ENCODE results near the gene LRRC42. TPM values are rescaled to one million over a fixed set of nuclear protein-coding genes. Genes with fewer than 3 reads are reported as not detected.

LRRC42 gene
- total RNA-seq, 1 donor from 2014 or later = 69.1 TPM

- Histone ChIP-seq H3K9me3 (ENCODE audit: low read depth) (no peaks in the 10 kb centered on the region), H3K4me3 (no peak overlapping the region), H3F3A (ENCODE audit: low read depth) (no peaks in the 10 kb centered on the region), H3K27me3 (no peaks in the 10 kb centered on the region), H3K9ac (no peak overlapping the region), H3K36me3 (no peaks in the 10 kb centered on the region), H2AFZ (replicated peaks) (no peak overlapping the region), H3K79me2 (ENCODE audit: low read depth) (no peaks in the 10 kb centered on the region), H3K4me1 (no peaks in the 10 kb centered on the region), H4K20me1 (ENCODE audit: low read depth) (no peaks in the 10 kb centered on the region), H3K4me2 (no peak overlapping the region), H3K27ac (no peak overlapping the region)
- no peak for DNase-seq (ENCODE audit: low spot score)
- TF ChIP-seq CTCF (IDR thresholded peaks at IDR 0.05) = no peak
- no peak for TF ChIP-seq EZH2 (IDR thresholded peaks at IDR 0.05)
- no peak for TF ChIP-seq EZH2phosphoT487 (IDR thresholded peaks at IDR 0.05)
- Mint-ChIP-seq H3K27me3 (ENCODE audit: insufficient read depth, low read depth) (no peaks in the 10 kb centered on the region), H3K27ac (no peak overlapping the region), H3K4me1 (peaks cover 17% of the 10 kb centered on the region), H3K36me3 (no peaks in the 10 kb centered on the region), H3K9me3 (no peaks in the 10 kb centered on the region), H3K4me3 (no peak overlapping the region)
Measured at GRCh38 chr1:53899708-53900107, 46.4 kb upstream of the LRRC42 start.

GRCh38 chr1:53902235-53903138 lies 43.7 kb upstream of the LRRC42 start:
- H3K4me2 ChIP-seq = no peak overlapping the region
- TF ChIP-seq CTCF (IDR thresholded peaks at IDR 0.05) = no peak
- no peak for TF ChIP-seq EZH2 (IDR thresholded peaks at IDR 0.05)
- TF ChIP-seq EZH2phosphoT487 (IDR thresholded peaks at IDR 0.05) = no peak
- no peaks in the 10 kb centered on the region for H3F3A ChIP-seq (ENCODE audit: low read depth)
- no peak overlapping the region for H3K9ac ChIP-seq
- H3K9me3 Mint-ChIP-seq = no peaks in the 10 kb centered on the region
- H3K27ac ChIP-seq = no peak overlapping the region
- H3K36me3 ChIP-seq = no peaks in the 10 kb centered on the region
- no peak for DNase-seq (ENCODE audit: low spot score)
- no peaks in the 10 kb centered on the region for H3K9me3 ChIP-seq (ENCODE audit: low read depth)
- no peaks in the 10 kb centered on the region for H3K36me3 Mint-ChIP-seq
- no peak overlapping the region for H2AFZ ChIP-seq (replicated peaks)
- H3K4me1 Mint-ChIP-seq = peaks cover 17% of the 10 kb centered on the region
- H4K20me1 ChIP-seq (ENCODE audit: low read depth) = no peaks in the 10 kb centered on the region
- no peak overlapping the region for H3K4me3 Mint-ChIP-seq
- H3K4me1 ChIP-seq = no peaks in the 10 kb centered on the region
- peak overlapping the region; percentile 26 for H3K27ac Mint-ChIP-seq
- H3K4me3 ChIP-seq = no peak overlapping the region
- no peaks in the 10 kb centered on the region for H3K27me3 Mint-ChIP-seq (ENCODE audit: insufficient read depth, low read depth)
- H3K27me3 ChIP-seq = no peaks in the 10 kb centered on the region
- H3K79me2 ChIP-seq (ENCODE audit: low read depth) = no peaks in the 10 kb centered on the region

- no peak for DNase-seq (ENCODE audit: low spot score)
- Histone ChIP-seq H3F3A (ENCODE audit: low read depth) (no peaks in the 10 kb centered on the region), H3K79me2 (ENCODE audit: low read depth) (no peaks in the 10 kb centered on the region), H4K20me1 (ENCODE audit: low read depth) (no peaks in the 10 kb centered on the region), H3K9me3 (ENCODE audit: low read depth) (no peaks in the 10 kb centered on the region), H3K27ac (no peak overlapping the region), H3K27me3 (no peaks in the 10 kb centered on the region), H3K4me3 (no peak overlapping the region), H3K9ac (no peak overlapping the region), H3K4me1 (no peaks in the 10 kb centered on the region), H3K4me2 (no peak overlapping the region), H3K36me3 (no peaks in the 10 kb centered on the region), H2AFZ (replicated peaks) (no peak overlapping the region)
- Mint-ChIP-seq H3K27ac (no peak overlapping the region), H3K27me3 (ENCODE audit: insufficient read depth, low read depth) (no peaks in the 10 kb centered on the region), H3K9me3 (no peaks in the 10 kb centered on the region), H3K4me3 (no peak overlapping the region), H3K4me1 (peaks cover 14% of the 10 kb centered on the region), H3K36me3 (no peaks in the 10 kb centered on the region)
- TF ChIP-seq CTCF (IDR thresholded peaks at IDR 0.05) (no peak), EZH2 (IDR thresholded peaks at IDR 0.05) (no peak), EZH2phosphoT487 (IDR thresholded peaks at IDR 0.05) (no peak)
Measured at GRCh38 chr1:53905509-53905908, 40.6 kb upstream of the LRRC42 start.
